Subcutaneous abdominal adipose tissue (tissue), 5 donors: ENCODE results near the gene MMP15.
A peak's percentile ranks its signal among the peaks of the same experiment; 100 is the strongest.

ENCODE experiments used
- H3K27ac ChIP-seq: one replicate; pipeline ENCODE4 v1.7.0; 2013; ENCODE audit warnings: low read depth, mild to moderate bottlenecking, inconsistent platforms, low read length, moderate library complexity
- H3K27me3 ChIP-seq, 5 donors: one replicate each; pipeline ENCODE4 v1.7.0; 2013; ENCODE audit warnings: low read length in 5 of 5, inconsistent platforms in 1 of 5; ENCODE audit not compliant: control insufficient read depth in 5 of 5, insufficient read depth in 4 of 5
- H3K36me3 ChIP-seq, 5 donors: one replicate each; pipeline ENCODE4 v1.7.0; 2013; ENCODE audit warnings: low read length in 5 of 5; ENCODE audit not compliant: control insufficient read depth in 5 of 5, insufficient read depth in 5 of 5
- H3K4me1 ChIP-seq, 5 donors: one replicate each; pipeline ENCODE4 v1.7.0; 2013; ENCODE audit warnings: low read length in 5 of 5, mild to moderate bottlenecking in 3 of 5, moderate library complexity in 1 of 5; ENCODE audit not compliant: control insufficient read depth in 5 of 5, insufficient read depth in 5 of 5
- H3K4me3 ChIP-seq, 5 donors: one replicate each; pipeline ENCODE4 v1.7.0; 2013; ENCODE audit warnings: low read length in 5 of 5, low read depth in 1 of 5
- H3K9ac ChIP-seq, 5 donors: one replicate each; pipeline ENCODE4 v1.7.0; 2013; ENCODE audit warnings: low read length in 5 of 5, mild to moderate bottlenecking in 4 of 5, moderate library complexity in 3 of 5
- H3K9me3 ChIP-seq, 5 donors: one replicate each; pipeline ENCODE4 v1.7.0; 2013; ENCODE audit warnings: low read length in 5 of 5; ENCODE audit not compliant: control insufficient read depth in 5 of 5
- donor health status: healthy.
- donor health status: healthy.
- donor health status: healthy.
- donor health status: healthy.
- donor health status: healthy.

The MMP15 gene

GRCh38 chr16:58042886-58043515, 17.4 kb downstream of the MMP15 start:
- Histone ChIP-seq H3K4me3 (no peak overlapping the region), H3K9ac (no peak overlapping the region), H3K9me3 (no peaks in the 10 kb centered on the region), H3K4me1 (peaks cover 2 to 27% (median 20%) of the 10 kb centered on the region in 5 donors), H3K36me3 (peaks cover 0 to 76% (median 66%) of the 10 kb centered on the region in 5 donors), H3K27me3 (no peaks in the 10 kb centered on the region), H3K27ac (no peak overlapping the region)

GRCh38 chr16:58043571-58044155, 18.1 kb downstream of the MMP15 start:
- Histone ChIP-seq H3K9ac (no peak overlapping the region), H3K27me3 (no peaks in the 10 kb centered on the region), H3K4me1 (peaks cover 2 to 28% (median 21%) of the 10 kb centered on the region in 5 donors), H3K4me3 (no peak overlapping the region), H3K27ac (no peak overlapping the region), H3K36me3 (peaks cover 0 to 69% (median 63%) of the 10 kb centered on the region in 5 donors), H3K9me3 (no peaks in the 10 kb centered on the region)

DNA sequence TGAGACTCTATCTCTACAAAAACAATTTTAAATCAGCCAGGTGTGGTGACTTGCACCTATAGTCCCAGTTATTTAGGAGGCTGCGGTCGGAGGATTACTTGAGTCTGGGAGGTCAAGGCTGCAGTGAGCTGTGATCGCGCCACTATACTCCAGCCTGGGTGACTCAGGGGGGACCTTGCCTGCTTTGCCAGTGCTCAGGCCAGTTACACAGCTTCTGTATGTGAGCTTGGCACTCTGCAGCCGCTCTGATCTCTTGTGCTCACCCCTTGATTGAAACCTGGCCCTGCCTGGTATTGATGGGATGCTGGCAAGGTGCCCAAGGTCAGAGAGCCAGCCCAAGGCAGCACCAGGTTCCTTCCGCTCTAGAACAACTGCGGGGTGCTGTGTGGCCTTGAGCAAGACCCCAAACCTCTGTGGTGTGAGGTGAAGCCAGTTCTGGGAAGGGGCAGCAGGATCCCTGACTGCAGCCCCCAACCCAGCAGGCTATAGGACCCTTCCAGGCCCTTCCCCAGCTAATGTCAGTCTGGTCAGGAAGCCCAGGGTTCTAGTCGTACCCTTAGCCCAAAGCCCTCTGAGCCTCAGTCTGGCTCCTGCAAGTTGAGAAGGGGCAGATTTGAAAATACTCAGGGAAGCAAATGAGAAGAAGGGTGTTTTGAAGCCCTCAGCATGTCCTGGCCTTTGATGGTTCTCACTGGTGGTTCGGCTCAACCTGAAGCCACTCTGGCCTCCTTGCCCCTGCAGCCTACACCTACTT, 18.9 kb downstream of the MMP15 start:
- Histone ChIP-seq H3K4me3 (no peak overlapping the region), H3K9me3 (no peaks in the 10 kb centered on the region), H3K4me1 (peaks cover 0 to 34% (median 24%) of the 10 kb centered on the region in 5 donors), H3K27me3 (no peaks in the 10 kb centered on the region), H3K36me3 (peaks cover 0 to 62% (median 58%) of the 10 kb centered on the region in 5 donors), H3K9ac (no peak overlapping the region), H3K27ac (no peak overlapping the region)

- H3K4me1 ChIP-seq = peaks cover 0 to 39% (median 24%) of the 10 kb centered on the region in 5 donors
- peaks cover 0 to 56% (median 52%) of the 10 kb centered on the region in 5 donors for H3K36me3 ChIP-seq
- no peaks in the 10 kb centered on the region for H3K9me3 ChIP-seq
- no peak overlapping the region for H3K27ac ChIP-seq
- no peak overlapping the region for H3K9ac ChIP-seq
- no peaks in the 10 kb centered on the region for H3K27me3 ChIP-seq
- no peak overlapping the region for H3K4me3 ChIP-seq
Measured at GRCh38 chr16:58045096-58045495, 19.5 kb downstream of the MMP15 start.

DNA sequence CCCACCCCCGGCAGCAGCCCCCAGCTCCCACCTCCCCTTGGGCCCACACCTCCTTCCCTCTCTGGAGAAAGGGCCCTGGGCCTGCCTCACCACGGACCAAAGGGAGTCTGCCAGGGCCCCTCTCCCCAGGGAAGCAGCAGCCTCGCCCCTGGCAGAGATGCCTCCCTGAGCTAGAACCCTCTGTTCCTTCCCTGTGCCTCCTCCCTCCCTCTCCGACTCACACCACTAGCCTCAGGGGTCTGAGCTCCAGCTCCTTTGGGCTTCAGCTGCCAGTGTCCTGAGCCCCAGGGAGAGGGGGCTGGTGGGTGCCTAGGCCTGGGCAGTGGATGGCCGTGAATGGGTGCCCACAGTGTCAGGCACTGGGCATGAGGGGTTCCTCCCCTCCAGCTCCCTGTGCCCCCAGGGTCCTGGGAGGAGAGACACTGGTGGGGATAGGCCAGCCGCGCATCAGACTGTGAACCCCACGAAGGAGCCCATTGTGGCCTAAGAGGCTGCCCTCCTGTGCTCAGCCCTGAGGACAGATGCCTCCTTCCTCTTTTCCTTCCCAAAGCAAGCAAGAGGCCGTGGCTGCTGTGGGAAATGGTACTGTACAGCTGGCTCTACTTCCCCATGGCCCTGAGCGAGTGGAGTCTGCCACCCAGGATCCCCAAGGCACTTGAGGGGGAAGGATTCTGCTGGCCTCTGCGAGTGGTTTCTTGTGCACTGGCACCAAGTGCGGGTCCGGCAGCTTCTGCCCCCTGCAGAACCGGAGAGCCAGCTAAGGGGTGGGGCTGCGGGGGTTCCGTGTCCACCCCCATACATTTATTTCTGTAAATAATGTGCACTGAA, 20.7 kb downstream of the MMP15 start:
- Histone ChIP-seq H3K9ac (peak overlapping the region in 1 of 5 donors; percentile 39), H3K4me1 (peaks cover 0 to 39% (median 24%) of the 10 kb centered on the region in 5 donors), H3K9me3 (no peaks in the 10 kb centered on the region), H3K27me3 (no peaks in the 10 kb centered on the region), H3K27ac (no peak overlapping the region), H3K4me3 (no peak overlapping the region), H3K36me3 (peaks cover 0 to 44% (median 40%) of the 10 kb centered on the region in 5 donors)

GRCh38 chr16:58046936-58047335, 21.4 kb downstream of the MMP15 start:
- H3K9me3 ChIP-seq = no peaks in the 10 kb centered on the region
- H3K27me3 ChIP-seq = no peaks in the 10 kb centered on the region
- H3K4me1 ChIP-seq = peaks cover 0 to 39% (median 24%) of the 10 kb centered on the region in 5 donors
- peaks cover 0 to 37% (median 33%) of the 10 kb centered on the region in 5 donors for H3K36me3 ChIP-seq
- H3K9ac ChIP-seq = peak overlapping the region in 1 of 5 donors; percentile 18
- no peak overlapping the region for H3K4me3 ChIP-seq
- peak overlapping the region; percentile 50 for H3K27ac ChIP-seq

DNA sequence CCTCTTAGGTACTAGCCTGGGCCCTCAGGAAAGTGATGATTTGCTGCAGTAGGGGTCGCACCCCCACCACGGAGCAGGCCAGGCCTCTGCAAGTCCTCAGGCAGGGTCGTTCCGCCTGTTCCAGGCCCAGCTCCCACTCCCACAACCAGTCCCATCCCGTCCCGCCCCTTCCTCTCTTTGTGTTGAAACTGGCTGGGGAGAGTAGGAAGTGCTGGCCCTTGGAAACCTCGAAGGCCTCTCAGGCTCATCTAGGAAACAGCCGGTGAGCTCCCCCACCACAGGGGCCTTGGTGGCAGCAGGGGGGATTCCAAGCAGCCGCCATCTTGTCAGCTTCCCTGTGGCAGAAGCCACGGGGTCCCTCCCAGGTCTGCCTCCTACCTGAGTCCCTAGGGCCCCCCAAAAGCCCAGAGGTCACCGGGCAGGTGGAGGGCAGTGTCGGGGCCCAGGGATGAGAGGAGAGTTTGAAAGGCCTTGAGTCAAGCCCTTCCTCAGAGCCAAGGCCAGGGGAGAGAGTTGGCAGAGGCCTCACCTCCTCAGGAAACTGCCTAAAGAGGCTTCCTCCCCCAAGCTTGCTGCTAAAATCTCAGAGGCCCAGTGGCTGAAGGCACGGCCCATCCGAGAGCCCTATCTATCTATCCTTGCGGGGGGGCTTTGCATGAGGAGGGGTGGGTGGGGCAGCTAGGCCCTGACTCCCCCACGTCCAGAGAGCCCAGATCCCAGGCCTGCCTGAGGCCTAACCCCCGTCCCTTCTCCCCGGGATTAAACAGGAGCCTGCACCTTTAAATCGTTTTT, 22.2 kb downstream of the MMP15 start:
- Histone ChIP-seq H3K27ac (peak overlapping the region; percentile 50), H3K36me3 (peaks cover 0 to 29% (median 25%) of the 10 kb centered on the region in 5 donors), H3K9ac (peak overlapping the region in 1 of 5 donors; percentile 18), H3K9me3 (no peaks in the 10 kb centered on the region), H3K4me3 (no peak overlapping the region), H3K4me1 (peaks cover 0 to 39% (median 20%) of the 10 kb centered on the region in 5 donors), H3K27me3 (no peaks in the 10 kb centered on the region)

DNA sequence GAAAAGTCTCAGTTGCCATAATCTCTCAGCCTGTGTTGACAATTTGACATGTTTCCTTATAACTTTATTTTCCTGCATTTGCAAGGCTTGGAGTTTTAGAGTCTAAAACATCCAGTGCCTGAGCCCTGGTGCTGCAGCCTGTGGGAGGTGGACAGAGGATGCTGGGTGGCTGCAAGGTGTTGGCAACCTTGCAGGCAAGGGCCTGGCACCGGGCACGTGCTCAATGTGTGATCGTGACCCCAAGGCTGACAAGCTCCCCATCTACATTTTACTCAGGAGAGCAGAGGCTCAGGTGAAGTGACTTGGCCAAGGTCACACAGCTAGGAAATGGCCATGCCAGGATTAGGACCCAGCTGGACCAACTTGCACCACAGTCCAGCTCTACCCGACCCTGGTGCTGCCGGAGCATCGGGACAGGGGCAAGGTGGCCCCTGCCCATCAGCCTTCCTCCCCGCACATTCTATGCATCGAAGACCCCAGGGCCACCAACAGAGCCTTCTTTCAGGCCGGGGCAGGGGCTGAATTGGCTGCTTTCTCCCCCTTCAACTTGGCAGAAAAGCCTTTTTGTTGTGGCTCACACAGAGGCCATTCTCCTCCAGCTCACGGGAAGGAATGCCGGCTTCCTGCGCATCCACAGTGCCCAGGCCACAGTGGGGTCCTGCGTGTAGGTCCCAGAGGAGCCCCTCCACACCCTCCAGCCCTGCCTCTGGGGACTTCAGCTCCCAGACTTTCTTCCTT, 23.1 kb downstream of the MMP15 start:
- peaks cover 0 to 39% (median 20%) of the 10 kb centered on the region in 5 donors for H3K4me1 ChIP-seq
- H3K9me3 ChIP-seq = no peaks in the 10 kb centered on the region
- H3K9ac ChIP-seq = no peak overlapping the region
- no peak overlapping the region for H3K4me3 ChIP-seq
- no peak overlapping the region for H3K27ac ChIP-seq
- H3K27me3 ChIP-seq = no peaks in the 10 kb centered on the region
- H3K36me3 ChIP-seq = peaks cover 0 to 20% (median 16%) of the 10 kb centered on the region in 5 donors
